Measurements from ENCODE around the gene PGLYRP2.

The PGLYRP2 gene, protein sequence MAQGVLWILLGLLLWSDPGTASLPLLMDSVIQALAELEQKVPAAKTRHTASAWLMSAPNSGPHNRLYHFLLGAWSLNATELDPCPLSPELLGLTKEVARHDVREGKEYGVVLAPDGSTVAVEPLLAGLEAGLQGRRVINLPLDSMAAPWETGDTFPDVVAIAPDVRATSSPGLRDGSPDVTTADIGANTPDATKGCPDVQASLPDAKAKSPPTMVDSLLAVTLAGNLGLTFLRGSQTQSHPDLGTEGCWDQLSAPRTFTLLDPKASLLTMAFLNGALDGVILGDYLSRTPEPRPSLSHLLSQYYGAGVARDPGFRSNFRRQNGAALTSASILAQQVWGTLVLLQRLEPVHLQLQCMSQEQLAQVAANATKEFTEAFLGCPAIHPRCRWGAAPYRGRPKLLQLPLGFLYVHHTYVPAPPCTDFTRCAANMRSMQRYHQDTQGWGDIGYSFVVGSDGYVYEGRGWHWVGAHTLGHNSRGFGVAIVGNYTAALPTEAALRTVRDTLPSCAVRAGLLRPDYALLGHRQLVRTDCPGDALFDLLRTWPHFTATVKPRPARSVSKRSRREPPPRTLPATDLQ

DNA sequence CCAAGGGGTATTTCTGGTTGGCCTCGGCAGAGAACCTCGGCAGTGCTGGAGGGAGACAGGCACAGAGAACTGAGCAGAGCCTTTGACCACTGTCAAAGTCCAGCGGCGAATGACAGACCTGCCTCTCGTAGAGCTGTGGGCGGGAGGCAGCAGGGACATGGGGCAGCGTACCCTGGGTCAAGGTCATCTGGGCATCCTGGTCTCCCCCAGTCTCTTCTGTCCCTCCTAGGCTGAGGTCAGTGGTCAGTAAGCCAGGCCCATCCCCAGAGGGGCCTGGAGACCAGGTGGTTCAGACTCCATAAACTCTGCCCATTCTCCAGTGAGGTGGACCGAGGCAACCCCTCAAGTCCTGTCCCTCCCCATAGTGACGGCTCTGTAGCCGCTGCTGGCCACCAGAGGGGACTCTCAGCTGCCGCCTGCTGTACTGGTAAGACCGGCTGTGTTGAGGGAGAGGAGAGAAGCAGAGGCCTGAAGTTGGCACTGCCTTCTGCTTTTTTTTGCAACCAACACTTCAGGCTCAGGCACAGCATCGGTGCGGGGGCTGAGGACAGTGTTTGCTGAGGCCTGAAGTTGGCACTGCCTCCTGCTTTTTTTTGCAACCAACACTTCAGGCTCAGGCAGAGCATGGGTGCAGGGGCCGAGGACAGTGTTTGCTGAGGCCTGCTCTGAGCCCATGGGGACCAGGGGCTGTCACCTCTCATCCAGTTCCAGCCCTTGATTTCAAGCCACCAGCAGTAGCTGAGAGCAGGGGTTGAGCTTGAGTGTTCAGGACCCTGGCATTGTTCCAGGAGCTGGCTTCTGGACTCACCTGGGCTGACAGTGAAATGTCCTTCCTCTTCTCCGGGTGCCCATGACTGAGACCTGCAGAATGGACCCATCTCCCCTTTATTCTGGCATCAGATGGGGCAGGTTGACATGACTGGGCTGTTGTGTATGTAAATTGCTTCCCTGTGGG, at the start of gene PGLYRP2:
Gene PGLYRP2 (minus strand): TSS at position 111 of the 955 bp plus-strand sequence. CDS start 130 bp downstream, outside the sequence.
- DNase-seq (ENCODE audit: low read depth), result peak; percentile 77
- H3K4me3 ChIP-seq (ENCODE audit: low read depth, low read length), result no peak within 1 kb of the TSS
- TF ChIP-seq, protein P1, sequence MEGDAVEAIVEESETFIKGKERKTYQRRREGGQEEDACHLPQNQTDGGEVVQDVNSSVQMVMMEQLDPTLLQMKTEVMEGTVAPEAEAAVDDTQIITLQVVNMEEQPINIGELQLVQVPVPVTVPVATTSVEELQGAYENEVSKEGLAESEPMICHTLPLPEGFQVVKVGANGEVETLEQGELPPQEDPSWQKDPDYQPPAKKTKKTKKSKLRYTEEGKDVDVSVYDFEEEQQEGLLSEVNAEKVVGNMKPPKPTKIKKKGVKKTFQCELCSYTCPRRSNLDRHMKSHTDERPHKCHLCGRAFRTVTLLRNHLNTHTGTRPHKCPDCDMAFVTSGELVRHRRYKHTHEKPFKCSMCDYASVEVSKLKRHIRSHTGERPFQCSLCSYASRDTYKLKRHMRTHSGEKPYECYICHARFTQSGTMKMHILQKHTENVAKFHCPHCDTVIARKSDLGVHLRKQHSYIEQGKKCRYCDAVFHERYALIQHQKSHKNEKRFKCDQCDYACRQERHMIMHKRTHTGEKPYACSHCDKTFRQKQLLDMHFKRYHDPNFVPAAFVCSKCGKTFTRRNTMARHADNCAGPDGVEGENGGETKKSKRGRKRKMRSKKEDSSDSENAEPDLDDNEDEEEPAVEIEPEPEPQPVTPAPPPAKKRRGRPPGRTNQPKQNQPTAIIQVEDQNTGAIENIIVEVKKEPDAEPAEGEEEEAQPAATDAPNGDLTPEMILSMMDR (IDR thresholded peaks at IDR 0.05; ENCODE audit: control insufficient read depth, extremely low read depth, insufficient read depth), result peak; percentile 66

DNA sequence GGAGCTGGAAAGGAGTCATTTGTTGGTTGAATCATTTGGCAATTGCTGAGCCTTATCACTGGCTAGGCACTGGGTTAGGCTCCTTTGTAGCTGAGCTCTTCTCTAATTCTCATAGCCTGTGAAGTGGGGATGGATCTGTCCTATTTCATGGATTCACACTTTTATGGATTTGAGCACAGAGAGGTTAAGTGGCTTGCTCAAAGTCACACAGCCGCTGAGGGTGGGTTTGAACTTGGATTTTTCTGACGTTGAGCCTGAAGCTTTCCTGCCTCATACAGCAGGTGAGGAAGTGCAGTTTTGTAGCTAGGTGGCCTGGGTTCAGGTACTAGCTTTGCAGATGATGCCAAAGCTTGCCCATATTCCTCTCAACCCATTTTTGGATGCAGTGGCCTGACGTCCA, 48.4 kb upstream of the PGLYRP2 start:
- no peak for DNase-seq (ENCODE audit: low read depth)
- H3K4me3 ChIP-seq (ENCODE audit: low read depth, low read length), result no peak overlapping the region
- TF ChIP-seq, protein P1 (IDR thresholded peaks at IDR 0.05; ENCODE audit: control insufficient read depth, extremely low read depth, insufficient read depth), result no peak

DNA sequence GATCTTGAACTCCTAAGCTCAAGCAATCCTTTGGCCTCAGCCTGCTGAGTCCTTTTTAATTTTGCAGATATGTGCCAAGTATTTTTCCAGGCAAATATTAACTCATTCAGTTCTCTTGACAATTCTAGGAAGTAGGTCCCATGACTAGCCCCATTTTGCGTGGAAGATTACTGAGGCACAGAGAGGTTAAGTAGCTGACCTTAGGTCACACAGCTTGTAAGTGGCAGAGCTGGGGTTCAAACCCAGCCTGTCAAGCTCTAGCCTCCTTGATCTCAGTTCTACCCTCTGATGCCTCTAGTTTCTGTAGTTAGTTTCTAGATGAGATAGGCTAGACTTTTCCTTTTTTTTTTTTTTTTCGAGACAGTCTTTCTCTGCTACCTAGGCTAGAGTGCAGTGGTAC, 47.1 kb upstream of the PGLYRP2 start:
- TF ChIP-seq, protein P1 (IDR thresholded peaks at IDR 0.05; ENCODE audit: control insufficient read depth, extremely low read depth, insufficient read depth), result no peak

DNA sequence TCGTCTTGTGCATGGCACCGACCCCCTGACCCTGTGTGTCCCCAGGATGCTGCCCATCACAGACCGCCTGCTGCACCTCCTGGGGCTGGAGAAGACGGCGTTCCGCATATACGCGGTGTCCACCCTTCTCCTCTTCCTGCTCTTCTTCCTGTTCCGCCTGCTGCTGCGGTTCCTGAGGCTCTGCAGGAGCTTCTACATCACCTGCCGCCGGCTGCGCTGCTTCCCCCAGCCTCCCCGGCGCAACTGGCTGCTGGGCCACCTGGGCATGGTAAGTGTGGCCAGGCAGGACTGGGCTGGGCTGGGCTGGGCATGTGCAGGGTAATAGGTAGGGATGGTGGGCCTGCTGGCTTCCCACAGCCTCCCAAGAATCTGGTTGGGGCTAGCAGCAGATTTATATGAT, 46.0 kb upstream of the PGLYRP2 start:
- no peak overlapping the region for H3K4me3 ChIP-seq (ENCODE audit: low read depth, low read length)
- no peak for DNase-seq (ENCODE audit: low read depth)
- TF ChIP-seq, protein P1 (IDR thresholded peaks at IDR 0.05; ENCODE audit: control insufficient read depth, extremely low read depth, insufficient read depth), result no peak

More for the DNA sequence above, 47.1 kb upstream of the PGLYRP2 start:
- H3K4me3 ChIP-seq (ENCODE audit: low read depth, low read length), result no peak overlapping the region
- no peak for DNase-seq (ENCODE audit: low read depth)

DNA sequence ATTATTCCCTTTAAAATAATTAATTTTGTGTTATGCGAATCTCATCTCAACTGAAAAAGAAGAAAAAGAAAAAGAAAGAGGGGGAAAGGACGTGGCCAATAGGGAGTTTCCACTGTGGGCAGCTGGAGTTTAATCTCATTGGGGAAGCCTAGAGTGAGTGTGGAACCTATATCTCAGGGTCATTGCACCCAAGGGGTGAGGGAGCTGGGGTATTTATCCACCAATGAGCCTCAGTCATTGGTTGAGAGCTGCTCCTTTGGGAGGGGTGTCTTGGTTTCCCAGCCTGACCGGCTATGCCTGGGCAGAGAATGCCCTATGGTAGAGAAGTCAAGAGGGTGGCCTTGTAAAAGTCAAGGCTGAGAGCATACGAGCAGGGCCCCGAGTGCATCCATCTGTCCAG, 45.5 kb upstream of the PGLYRP2 start:
- no peak overlapping the region for H3K4me3 ChIP-seq (ENCODE audit: low read depth, low read length)
- TF ChIP-seq, protein P1 (IDR thresholded peaks at IDR 0.05; ENCODE audit: control insufficient read depth, extremely low read depth, insufficient read depth), result no peak
- no peak for DNase-seq (ENCODE audit: low read depth)

DNA sequence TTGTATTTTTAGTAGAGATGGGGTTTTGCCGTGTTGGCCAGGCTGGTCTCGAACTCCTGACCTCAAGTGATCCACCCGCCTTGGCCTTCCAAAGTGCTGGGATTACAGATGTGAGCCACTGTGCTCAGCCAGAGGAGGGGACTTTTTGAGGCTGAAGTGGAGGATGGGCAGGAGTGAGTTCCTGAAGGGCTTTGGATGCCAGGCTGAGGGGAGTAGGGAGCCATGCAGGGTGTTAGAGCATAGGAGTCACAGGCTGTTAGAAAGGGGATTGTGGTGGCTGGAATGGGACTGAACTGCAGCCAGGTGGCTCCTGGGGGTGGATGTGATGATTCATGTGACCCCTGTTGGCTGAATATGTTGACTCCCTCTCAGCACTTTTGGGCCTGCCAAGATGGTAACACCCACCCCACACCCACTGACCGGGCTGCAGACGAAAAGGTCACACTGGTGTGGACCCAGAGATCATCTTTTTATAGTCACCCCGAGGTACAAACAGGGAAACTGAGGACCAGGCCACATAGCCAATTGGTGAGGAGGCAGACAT, 40.2 kb upstream of the PGLYRP2 start:
- TF ChIP-seq, protein P1 (IDR thresholded peaks at IDR 0.05; ENCODE audit: control insufficient read depth, extremely low read depth, insufficient read depth), result no peak
- DNase-seq (ENCODE audit: low read depth), result no peak
- no peak overlapping the region for H3K4me3 ChIP-seq (ENCODE audit: low read depth, low read length)
